IPS DF 6.9 (cell line): Measurements from ENCODE around the gene SH3D21.

Experiments used
- DNase-seq: peaks from one replicate; pipeline ENCODE4 v3.0.0-alpha.2; 2013; ENCODE audit warnings: low read depth, low spot score
- H3K27ac ChIP-seq: one replicate; pipeline ENCODE4 v1.5.1; 2013; ENCODE audit warnings: low read length, control low read depth
- H3K27me3 ChIP-seq: 2 replicates; pipeline ENCODE4 v1.6.1; 2013; ENCODE audit warnings: mild to moderate bottlenecking, low read length; ENCODE audit not compliant: control insufficient read depth, insufficient read depth
- H3K36me3 ChIP-seq: 2 replicates; pipeline ENCODE4 v1.6.1; 2013; ENCODE audit warnings: low read length; ENCODE audit not compliant: control insufficient read depth, insufficient read depth
- H3K4me1 ChIP-seq: 2 replicates; pipeline ENCODE4 v1.6.1; 2013; ENCODE audit warnings: low read length; ENCODE audit not compliant: control insufficient read depth, insufficient read depth
- H3K4me3 ChIP-seq: 2 replicates; pipeline ENCODE4 v1.5.1; 2013; ENCODE audit warnings: mild to moderate bottlenecking, low read length
- H3K9me3 ChIP-seq: 2 replicates; pipeline ENCODE4 v1.6.1; 2013; ENCODE audit warnings: low read length, inconsistent platforms; ENCODE audit not compliant: control insufficient read depth, insufficient read depth
- WGBS: extraction: QIAGEN DNeasy Blood & Tissue Kit; methylation state at CpG from one replicate; pipeline ENCODE4 v1.1.7; 2013; ENCODE audit warnings: mixed read lengths, missing lambda C conversion rate; ENCODE audit not compliant: insufficient read length, insufficient coverage; 5-methylcytosine and 5-hydroxymethylcytosine counted together

The SH3D21 gene

GRCh38 chr1:36345353-36345752, 39.2 kb downstream of the SH3D21 start:
- H3K4me1 ChIP-seq = no peaks in the 10 kb centered on the region
- no peak overlapping the region for H3K4me3 ChIP-seq
- no peaks in the 10 kb centered on the region for H3K9me3 ChIP-seq
- peaks cover 21% of the 10 kb centered on the region for H3K36me3 ChIP-seq
- H3K27me3 ChIP-seq = no peaks in the 10 kb centered on the region
- DNase-seq = no peak
- no CpG with 5 or more reads among the region's 7 CpGs for WGBS
- H3K27ac ChIP-seq = no peak overlapping the region

- WGBS = no CpG with 5 or more reads among the region's 8 CpGs
- H3K4me1 ChIP-seq = no peaks in the 10 kb centered on the region
- no peaks in the 10 kb centered on the region for H3K9me3 ChIP-seq
- no peak overlapping the region for H3K27ac ChIP-seq
- peaks cover 18% of the 10 kb centered on the region for H3K36me3 ChIP-seq
- H3K27me3 ChIP-seq = no peaks in the 10 kb centered on the region
- no peak overlapping the region for H3K4me3 ChIP-seq
- no peak for DNase-seq
Observed at GRCh38 chr1:36346741-36347370, 40.7 kb downstream of the SH3D21 start.

GRCh38 chr1:36349241-36349671, 43.1 kb downstream of the SH3D21 start:
- Histone ChIP-seq H3K27me3 (no peaks in the 10 kb centered on the region), H3K27ac (no peak overlapping the region), H3K9me3 (no peaks in the 10 kb centered on the region), H3K36me3 (peaks cover 15% of the 10 kb centered on the region), H3K4me3 (no peak overlapping the region), H3K4me1 (peaks cover 2% of the 10 kb centered on the region; the same call in 1 of the 2 replicates)
- DNase-seq = no peak
- no CpG with 5 or more reads among the region's 7 CpGs for WGBS

- no peaks in the 10 kb centered on the region for H3K27me3 ChIP-seq
- H3K9me3 ChIP-seq = no peaks in the 10 kb centered on the region
- H3K36me3 ChIP-seq = peaks cover 19% of the 10 kb centered on the region
- no peak for DNase-seq
- H3K4me1 ChIP-seq = peaks cover 2% of the 10 kb centered on the region; the same call in 1 of the 2 replicates
- no CpG with 5 or more reads among the region's 16 CpGs for WGBS
- H3K27ac ChIP-seq = no peak overlapping the region
- no peak overlapping the region; the same call in 1 of the 2 replicates for H3K4me3 ChIP-seq
Observed at GRCh38 chr1:36349839-36350238, 43.7 kb downstream of the SH3D21 start.

GRCh38 chr1:36350659-36351226, 44.6 kb downstream of the SH3D21 start:
- Histone ChIP-seq H3K27ac (no peak overlapping the region), H3K27me3 (no peaks in the 10 kb centered on the region), H3K9me3 (no peaks in the 10 kb centered on the region), H3K4me3 (no peak overlapping the region), H3K36me3 (peaks cover 16% of the 10 kb centered on the region), H3K4me1 (peaks cover 2% of the 10 kb centered on the region; the same call in 1 of the 2 replicates)
- no CpG with 5 or more reads among the region's 13 CpGs for WGBS
- DNase-seq = no peak

GRCh38 chr1:36351227-36351977, 45.2 kb downstream of the SH3D21 start:
- no peak overlapping the region for H3K27ac ChIP-seq
- H3K4me1 ChIP-seq = peaks cover 2% of the 10 kb centered on the region; the same call in 1 of the 2 replicates
- no peaks in the 10 kb centered on the region for H3K9me3 ChIP-seq
- H3K4me3 ChIP-seq = no peak overlapping the region
- H3K27me3 ChIP-seq = no peaks in the 10 kb centered on the region
- no peak for DNase-seq
- peaks cover 16% of the 10 kb centered on the region for H3K36me3 ChIP-seq
- no CpG with 5 or more reads among the region's 14 CpGs for WGBS

- H3K27me3 ChIP-seq = no peaks in the 10 kb centered on the region
- H3K4me3 ChIP-seq = no peak overlapping the region
- WGBS = no CpG with 5 or more reads among the region's 13 CpGs
- H3K9me3 ChIP-seq = no peaks in the 10 kb centered on the region
- H3K4me1 ChIP-seq = peaks cover 2% of the 10 kb centered on the region; the same call in 1 of the 2 replicates
- peaks cover 14% of the 10 kb centered on the region for H3K36me3 ChIP-seq
- H3K27ac ChIP-seq = no peak overlapping the region
- DNase-seq = no peak
Observed at GRCh38 chr1:36352125-36352909, 46.1 kb downstream of the SH3D21 start.

- Histone ChIP-seq H3K4me1 (peaks cover 2% of the 10 kb centered on the region; the same call in 1 of the 2 replicates), H3K9me3 (no peaks in the 10 kb centered on the region), H3K36me3 (peaks cover 14% of the 10 kb centered on the region), H3K27ac (no peak overlapping the region), H3K4me3 (no peak overlapping the region), H3K27me3 (no peaks in the 10 kb centered on the region)
- WGBS = no CpG with 5 or more reads among the region's 15 CpGs
- no peak for DNase-seq
Observed at GRCh38 chr1:36352910-36353878, 47.0 kb downstream of the SH3D21 start.

- Histone ChIP-seq H3K4me1 (peaks cover 2% of the 10 kb centered on the region; the same call in 1 of the 2 replicates), H3K36me3 (peaks cover 11% of the 10 kb centered on the region), H3K9me3 (no peaks in the 10 kb centered on the region), H3K4me3 (no peak overlapping the region), H3K27me3 (no peaks in the 10 kb centered on the region), H3K27ac (no peak overlapping the region)
- WGBS = no CpG with 5 or more reads among the region's 11 CpGs
- DNase-seq = no peak
Observed at GRCh38 chr1:36354486-36354885, 48.3 kb downstream of the SH3D21 start.
